BJ (cell line): ENCODE measurements around the gene KRTAP20-2. TPM values are rescaled to one million over a fixed set of nuclear protein-coding genes. Genes with fewer than 3 reads are reported as not detected.

ENCODE experiments used
- CTCF ChIA-PET: fragments of 350-600 bp; formaldehyde crosslinking; extraction: SDS; loops from one replicate; lab custom pipeline; 2021; ENCODE audit warnings: antibody characterized with exemption, inconsistent platforms; lab: Yijun Ruan, JAX
- POLR2A ChIA-PET: fragments of 300-600 bp; sonication (Branson Sonifier 250); formaldehyde crosslinking; extraction: SDS; loops from one replicate; lab custom pipeline; 2021; ENCODE audit warnings: antibody characterized with exemption; lab: Charles Lee
- DNase-seq: peaks from one replicate; pipeline ENCODE4 v3.0.0-alpha.2; 2011; ENCODE audit warnings: low read depth
- H3K27me3 ChIP-seq: 2 replicates; pipeline ENCODE4 v1.6.0; 2011; ENCODE audit warnings: low read length; ENCODE audit not compliant: control insufficient read depth, insufficient read depth
- H3K36me3 ChIP-seq: 2 replicates; pipeline ENCODE4 v1.5.1; 2011; ENCODE audit warnings: low read length; ENCODE audit not compliant: control insufficient read depth, insufficient read depth
- H3K4me3 ChIP-seq: 2 replicates; pipeline ENCODE4 v1.5.1; 2011; ENCODE audit warnings: low read depth, mild to moderate bottlenecking, control low read depth, low read length
- CTCF ChIP-seq: IDR thresholded peaks from 2 replicates; pipeline ENCODE4 v1.5.1; 2011; ENCODE audit warnings: low read depth, mild to moderate bottlenecking, control low read depth, inconsistent platforms, low read length, moderate library complexity; ENCODE audit not compliant: insufficient read depth
- polyA plus RNA-seq: library from polyadenylated mRNA; depleted of rRNA; stranded (reverse); fragments of >200 nt; gene quantifications from 2 replicates; pipeline ENCODE4 v1.2.3, GENCODE V29; 2011

The KRTAP20-2 gene
- polyA plus RNA-seq, 1 experiment: not detected

GRCh38 chr21:30605968-30606367 is 29.0 kb upstream of the KRTAP20-2 start:
- ChIA-PET POLR2A (no interaction called here), CTCF (no interaction called here)
- no peak overlapping the region for H3K4me3 ChIP-seq
- no peaks in the 10 kb centered on the region for H3K36me3 ChIP-seq
- no peak for DNase-seq
- no peaks in the 10 kb centered on the region for H3K27me3 ChIP-seq
- TF ChIP-seq CTCF: no peak

- Histone ChIP-seq H3K27me3 (no peaks in the 10 kb centered on the region), H3K36me3 (no peaks in the 10 kb centered on the region), H3K4me3 (no peak overlapping the region)
- no peak for TF ChIP-seq CTCF
- no peak for DNase-seq
- ChIA-PET CTCF (no interaction called here), POLR2A (no interaction called here)
These were observed 22.9 kb upstream of the KRTAP20-2 start for GRCh38 chr21:30612132-30612531.

- POLR2A ChIA-PET: no interaction called here
- no peak for TF ChIP-seq CTCF
- Histone ChIP-seq H3K4me3 (no peak within 1 kb of the TSS), H3K36me3 (no peaks in the 10 kb centered on the region), H3K27me3 (no peaks in the 10 kb centered on the region)
- CTCF ChIA-PET: no interaction called here
- DNase-seq: no peak
These were observed 21.2 kb upstream of the KRTAP20-2 start, which contains the start of gene KRTAP6-1 for GRCh38 chr21:30613836-30614235. Gene KRTAP6-1 (minus strand): TSS chr21:30613930. CDS start chr21:30613904, 26 bp downstream.

GRCh38 chr21:30615199-30615598 is 19.8 kb upstream of the KRTAP20-2 start:
- CTCF ChIA-PET: no interaction called here
- POLR2A ChIA-PET: no interaction called here
- Histone ChIP-seq H3K27me3 (no peaks in the 10 kb centered on the region), H3K36me3 (no peaks in the 10 kb centered on the region), H3K4me3 (no peak overlapping the region)
- TF ChIP-seq CTCF: no peak
- DNase-seq: no peak

- ChIA-PET POLR2A (no interaction called here), CTCF (no interaction called here)
- Histone ChIP-seq H3K4me3 (no peak within 1 kb of the TSS), H3K27me3 (no peaks in the 10 kb centered on the region), H3K36me3 (no peaks in the 10 kb centered on the region)
- no peak for DNase-seq
- no peak for TF ChIP-seq CTCF
These were observed 18.9 kb upstream of the KRTAP20-2 start, which contains the start of gene KRTAP20-1 for GRCh38 chr21:30616125-30616524. Gene KRTAP20-1 (plus strand): TSS chr21:30616425. CDS start chr21:30616455, 30 bp downstream.
